ENCODE data around the gene UBE4B. TPM values are rescaled to one million over a fixed set of nuclear protein-coding genes. Genes with fewer than 3 reads are reported as not detected.

UBE4B gene
- total and polyA plus RNA-seq, 2 of the 4 experiments (the other 2 are of a cell fraction) = 26.5 to 39.3 TPM

GRCh38 chr1:10074059-10074851, 41.5 kb downstream of the UBE4B start:
- Histone ChIP-seq H3K27me3 (ENCODE audit: control insufficient read depth, insufficient read depth, low read length) (no peaks in the 10 kb centered on the region), H2BK120ac (ENCODE audit: low read depth, low read length) (peak overlapping the region; percentile 71), H2BK5ac (ENCODE audit: low read depth, low read length, poor library complexity, severe bottlenecking) (peak overlapping the region; percentile 38), H3K27ac (ENCODE audit: insufficient read depth, low read length) (0 out of 2 replicates have a peak overlapping the region, but pooled peaks have one; percentile 3), H3K18ac (ENCODE audit: low read depth, low read length) (peak overlapping the region; percentile 3; the same call in 1 of the 2 replicates), H3K9me3 (ENCODE audit: control insufficient read depth, insufficient read depth, low read length) (no peaks in the 10 kb centered on the region), H3K9me1 (ENCODE audit: insufficient read depth, low read length) (peaks cover 22% of the 10 kb centered on the region), H3K4me3 (ENCODE audit: insufficient read depth, low read depth, low read length) (no peak overlapping the region), H3K14ac (replicated peaks; ENCODE audit: low read depth, low read length) (peak overlapping the region; percentile 63), H4K8ac (ENCODE audit: low read depth in 2 of 2, low read length in 2 of 2) (peak overlapping the region in 1 of 2 experiments; percentile 59; a peak in 1 of 4 replicates), H2AFZ (replicated peaks; ENCODE audit: low read length, poor library complexity) (peak overlapping the region; percentile 9), H2AK5ac (ENCODE audit: low read depth, low read length) (peak overlapping the region; percentile 88), H3K23ac (ENCODE audit: low read depth, low read length) (peak overlapping the region; percentile 49), H2AK9ac (replicated peaks; ENCODE audit: low read depth, low read length, poor library complexity) (peak overlapping the region; percentile 79), H3K79me1 (ENCODE audit: low read depth in 1 of 2, low read length in 2 of 2) (peaks cover 41 to 82% of the 10 kb centered on the region in 2 experiments), H3K9ac (ENCODE audit: low read depth, low read length) (no peak overlapping the region), H3K4me2 (ENCODE audit: low read depth, low read length) (peak overlapping the region; percentile 9; the same call in 1 of the 2 replicates), H3K4ac (ENCODE audit: low read depth, low read length) (peak overlapping the region; percentile 85), H4K20me1 (ENCODE audit: insufficient read depth, low read length) (peaks cover 24% of the 10 kb centered on the region), H2BK15ac (ENCODE audit: low read depth, low read length) (peak overlapping the region; percentile 44; the same call in 1 of the 3 replicates), H3K56ac (ENCODE audit: extremely low read depth, insufficient read depth, low read length) (no peak overlapping the region), H3K4me1 (ENCODE audit: control insufficient read depth, insufficient read depth, low read length) (peaks cover 8% of the 10 kb centered on the region), H4K5ac (ENCODE audit: low read depth, low read length) (no peak overlapping the region), H4K91ac (ENCODE audit: insufficient read depth, low read depth, low read length) (peak overlapping the region; percentile 29; the same call in 1 of the 2 replicates), H2BK20ac (ENCODE audit: low read depth, low read length) (peak overlapping the region; percentile 77), H3K36me3 (ENCODE audit: control insufficient read depth, insufficient read depth, low read length) (peaks cover 4% of the 10 kb centered on the region; the same call in 1 of the 2 replicates)
- in situ Hi-C loops (cut with MboI; ENCODE audit: low sequenced_read_pairs) (no loop called here), dilution Hi-C loops (cut with HindIII; ENCODE audit: low sequenced_read_pairs, unreplicated experiment) (no loop called here), intact Hi-C loops (cut with micrococcal nuclease) (no loop called here)
- ATAC-seq (ENCODE audit: low read depth) = peak; percentile 99
- POLR2A ChIA-PET (ENCODE audit: unreplicated experiment) = no interaction called here
- CTCF ChIA-PET = no interaction called here
- 0% methylated on average over 3 of the region's 5 CpGs; no CpG with 5 or more reads in 1 of the 2 experiments for WGBS, 2 experiments (ENCODE audit: extremely low coverage in 2 of 2, insufficient read length in 1 of 2)
- TF ChIP-seq MXI1 (IDR thresholded peaks at IDR 0.05; ENCODE audit: borderline replicate concordance, low read depth, low read length) (peak; percentile 90; the same call in 1 of the 2 replicates), POLR2A (IDR thresholded peaks at IDR 0.05; ENCODE audit: low read depth, low read length) (no peak), CEBPB (IDR thresholded peaks at IDR 0.05; ENCODE audit: low read depth, low read length) (peak; percentile 30; the same call in 1 of the 2 replicates), USF2 (IDR thresholded peaks at IDR 0.05; ENCODE audit: low read depth, low read length) (no peak), FOS (IDR thresholded peaks at IDR 0.05; ENCODE audit: low read depth, low read length) (peak; percentile 95), RCOR1 (IDR thresholded peaks at IDR 0.05; ENCODE audit: insufficient replicate concordance, low read length) (no peak), MAFK (IDR thresholded peaks at IDR 0.05; ENCODE audit: low read depth, low read length) (peak; percentile 81), RAD21 (IDR thresholded peaks at IDR 0.05; ENCODE audit: low read length) (peak; percentile 42), NFE2L2 (IDR thresholded peaks at IDR 0.05; ENCODE audit: low read depth, low read length) (peak; percentile 74), BHLHE40 (IDR thresholded peaks at IDR 0.05; ENCODE audit: low read depth, low read length) (peak; percentile 96)
- peak; percentile 98 for DNase-seq
- no TSS peak for BruUV-seq (replicated peaks)
